Measurements from ENCODE around the gene USP5. TPM values are rescaled to one million over a fixed set of nuclear protein-coding genes. Genes with fewer than 3 reads are reported as not detected.

Gene USP5
- total and polyA plus RNA-seq, 2 of the 8 experiments (the other 6 are each of a cell fraction or from before 2014, with no cell fraction given) = 66.5 to 148 TPM

DNA sequence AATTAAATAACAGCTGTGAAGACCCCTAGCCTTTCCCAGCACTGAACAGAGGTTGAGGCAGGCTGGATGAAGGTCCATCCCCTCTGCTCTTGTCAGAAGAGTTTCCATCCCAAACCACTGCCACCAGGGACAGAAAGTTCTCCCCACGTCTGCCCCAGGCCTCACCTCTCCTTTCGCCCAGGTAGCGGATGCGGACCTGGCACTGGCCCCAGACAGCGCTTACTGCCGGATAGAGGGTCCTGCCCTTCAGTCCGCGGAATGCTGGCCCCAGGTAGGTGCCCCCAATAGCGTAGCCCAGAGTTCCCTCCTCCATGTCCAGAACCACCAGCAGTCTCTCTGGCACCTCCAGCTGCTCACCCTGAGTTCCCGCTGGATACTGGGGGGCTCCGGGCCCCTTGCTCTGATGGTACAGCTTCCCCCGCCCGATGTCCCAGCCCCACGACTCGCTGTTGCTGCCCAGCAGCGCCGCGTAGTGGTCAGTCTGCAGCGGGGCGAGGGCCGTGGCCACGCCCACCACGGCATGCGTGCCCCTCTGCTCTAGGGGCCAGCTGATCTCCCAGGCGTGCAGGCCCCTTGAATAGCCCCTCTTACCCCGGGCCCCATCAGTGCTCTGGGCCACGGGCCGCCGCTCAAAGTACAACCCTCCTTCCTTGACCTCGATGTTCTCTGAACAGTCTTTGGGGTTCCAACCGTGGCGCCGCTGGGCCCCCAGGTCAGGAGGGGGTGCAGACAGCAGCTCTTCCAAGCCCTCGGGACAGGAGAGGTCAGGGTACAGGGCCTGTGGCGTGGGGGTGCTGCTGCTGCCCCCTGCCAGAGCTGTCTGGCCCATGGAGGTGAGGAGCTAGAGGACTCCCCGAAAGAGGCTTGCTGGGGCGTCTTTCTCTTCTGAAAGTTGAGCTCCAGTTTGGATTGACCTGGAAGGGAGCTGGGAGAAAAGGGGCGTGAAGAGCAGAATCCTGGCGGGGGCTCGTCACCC, 20.4 kb downstream of the USP5 start:
- Histone ChIP-seq H2AFZ (ENCODE audit: low read length) (no peak overlapping the region), H3K9ac (replicated peaks in 1 of 4; ENCODE audit: extremely low read depth in 1 of 4, low read depth in 3 of 4, low read length in 3 of 4) (peak overlapping the region; percentile 31 to 78 (median 76); a peak in 6 of 7 replicates), H2BK12ac (ENCODE audit: low read depth, low read length) (no peak overlapping the region), H3K23me2 (ENCODE audit: low read depth, low read length) (peaks cover 17% of the 10 kb centered on the region), H3K14ac (ENCODE audit: insufficient read length) (no peak overlapping the region), H3K23ac (ENCODE audit: insufficient read length) (no peak overlapping the region), H3K27ac (ENCODE audit: low read depth, low read length) (peak overlapping the region; percentile 40), H2BK20ac (ENCODE audit: low read length) (no peak overlapping the region), H3K4me2 (ENCODE audit: insufficient read depth in 1 of 2, low read depth in 2 of 2, low read length in 2 of 2) (peak overlapping the region; percentile 85 to 89), H4K8ac (ENCODE audit: extremely low read depth, insufficient read depth, low read length) (peak overlapping the region; percentile 45; the same call in 1 of the 2 replicates), H2AK5ac (ENCODE audit: low read depth, low read length) (no peak overlapping the region), H4K91ac (replicated peaks; ENCODE audit: insufficient read length, low read length) (peak overlapping the region; percentile 22), H3K4ac (replicated peaks; ENCODE audit: insufficient read length, low read depth, low read length) (peak overlapping the region; percentile 29), H2BK120ac (replicated peaks; ENCODE audit: low read depth, low read length) (no peak overlapping the region), H4K5ac (ENCODE audit: insufficient read length, low read depth, low read length) (peak overlapping the region; percentile 39), H4K20me1 (replicated peaks in 1 of 2; ENCODE audit: control insufficient read depth in 1 of 2, insufficient read depth in 2 of 2, low read length in 2 of 2) (peaks cover 25 to 30% of the 10 kb centered on the region in 2 experiments), H3K56ac (replicated peaks; ENCODE audit: insufficient read length, low read depth, low read length) (peak overlapping the region; percentile 87), H2BK5ac (ENCODE audit: low read depth, low read length) (peak overlapping the region; percentile 78; the same call in 1 of the 2 replicates), H3K79me1 (ENCODE audit: low read depth, low read length) (0 out of 2 replicates have a peak, but pooled peaks cover 7% of the 10 kb centered on the region), H3K4me1 (replicated peaks in 1 of 4; ENCODE audit: control insufficient read depth in 3 of 4, insufficient read depth in 4 of 4, low read length in 3 of 4) (peaks cover 2 to 34% (median 14%) of the 10 kb centered on the region in 4 experiments), H3K18ac (ENCODE audit: extremely low read depth, low read length) (peak overlapping the region; percentile 76), H3K79me2 (ENCODE audit: control insufficient read depth in 1 of 2, insufficient read depth in 2 of 2, low read length in 2 of 2) (peaks cover 0 to 26% of the 10 kb centered on the region in 2 experiments; a peak in 2 of 4 replicates), H3K36me3 (ENCODE audit: control insufficient read depth in 2 of 4, insufficient read depth in 4 of 4, low read length in 3 of 4) (peaks cover 8 to 31% (median 13%) of the 10 kb centered on the region in 4 experiments), H3K27me3 (replicated peaks in 1 of 4; ENCODE audit: control insufficient read depth in 3 of 4, extremely low read depth in 1 of 4, insufficient read depth in 3 of 4, low read length in 3 of 4) (no peaks in the 10 kb centered on the region), H2BK15ac (ENCODE audit: low read length) (no peak overlapping the region), H3K9me3 (ENCODE audit: insufficient read depth in 2 of 2, low read depth in 1 of 2, low read length in 1 of 2) (no peaks in the 10 kb centered on the region), H3K4me3 (ENCODE audit: extremely low read depth in 1 of 4, insufficient read depth in 2 of 4, low read depth in 3 of 4, low read length in 4 of 4) (peak overlapping the region; percentile 42 to 95 (median 86))
- CTCF ChIA-PET (ENCODE audit: partially characterized antibody) = interaction anchor here (0.6 to 10.4 kb wide), 38 partner anchors 10 to 259 kb away, joined by 3 to 216 read pairs (median 8); partner anchors contain the start of genes C12orf57, CDCA3, ENO2 and LPCAT3
- POLR2A ChIA-PET (ENCODE audit: partially characterized antibody) = interaction anchor here (0.8 to 18.9 kb wide), 26 partner anchors 11 to 379 kb away, joined by 3 to 588 read pairs (median 6); partner anchors contain the start of genes ATN1, C12orf57, CDCA3 and EMG1
- WGBS, 2 experiments (ENCODE audit: extremely low coverage in 1 of 2, insufficient coverage in 1 of 2, insufficient read length in 1 of 2, insufficient replicate concordance in 2 of 2, low coverage in 1 of 2, low lambda C conversion rate in 2 of 2, missing lambda C conversion rate in 1 of 2) = 11% methylated on average over 38 of the region's 40 CpGs; no CpG with 5 or more reads in 1 of the 2 experiments
- no peak for FAIRE-seq
- peak in 1 of 2 experiments; percentile 98 for DNase-seq (ENCODE audit: low read depth in 1 of 2, low spot score in 2 of 2)
- TF ChIP-seq, protein P1, sequence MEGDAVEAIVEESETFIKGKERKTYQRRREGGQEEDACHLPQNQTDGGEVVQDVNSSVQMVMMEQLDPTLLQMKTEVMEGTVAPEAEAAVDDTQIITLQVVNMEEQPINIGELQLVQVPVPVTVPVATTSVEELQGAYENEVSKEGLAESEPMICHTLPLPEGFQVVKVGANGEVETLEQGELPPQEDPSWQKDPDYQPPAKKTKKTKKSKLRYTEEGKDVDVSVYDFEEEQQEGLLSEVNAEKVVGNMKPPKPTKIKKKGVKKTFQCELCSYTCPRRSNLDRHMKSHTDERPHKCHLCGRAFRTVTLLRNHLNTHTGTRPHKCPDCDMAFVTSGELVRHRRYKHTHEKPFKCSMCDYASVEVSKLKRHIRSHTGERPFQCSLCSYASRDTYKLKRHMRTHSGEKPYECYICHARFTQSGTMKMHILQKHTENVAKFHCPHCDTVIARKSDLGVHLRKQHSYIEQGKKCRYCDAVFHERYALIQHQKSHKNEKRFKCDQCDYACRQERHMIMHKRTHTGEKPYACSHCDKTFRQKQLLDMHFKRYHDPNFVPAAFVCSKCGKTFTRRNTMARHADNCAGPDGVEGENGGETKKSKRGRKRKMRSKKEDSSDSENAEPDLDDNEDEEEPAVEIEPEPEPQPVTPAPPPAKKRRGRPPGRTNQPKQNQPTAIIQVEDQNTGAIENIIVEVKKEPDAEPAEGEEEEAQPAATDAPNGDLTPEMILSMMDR (IDR thresholded peaks at IDR 0.05; ENCODE audit: control extremely low read depth in 1 of 3, insufficient read depth in 1 of 3, low read depth in 1 of 3, low read length in 3 of 3) = peak in 2 of 3 experiments; percentile 93 to 98; a peak in 3 of 4 replicates
- peak; percentile 64 for TF ChIP-seq CREB1 (IDR thresholded peaks at IDR 0.05)
- TF ChIP-seq YY1 (IDR thresholded peaks at IDR 0.05; ENCODE audit: low read depth, low read length) = no peak
- peak; percentile 90; the same call in 1 of the 2 replicates for TF ChIP-seq SP4 (IDR thresholded peaks at IDR 0.05; ENCODE audit: low read length)
- TF ChIP-seq RFX5 (IDR thresholded peaks at IDR 0.05; ENCODE audit: borderline replicate concordance, low read depth, low read length) = no peak
- no peak for TF ChIP-seq CHD1 (IDR thresholded peaks at IDR 0.05; ENCODE audit: low read depth, low read length)
- TF ChIP-seq EZH2 (IDR thresholded peaks at IDR 0.05; ENCODE audit: low read depth, low read length, severe bottlenecking) = no peak

Measured in H1 (cell line).